Measurements from ENCODE around the gene PJA2.

- TF ChIP-seq, protein P1, sequence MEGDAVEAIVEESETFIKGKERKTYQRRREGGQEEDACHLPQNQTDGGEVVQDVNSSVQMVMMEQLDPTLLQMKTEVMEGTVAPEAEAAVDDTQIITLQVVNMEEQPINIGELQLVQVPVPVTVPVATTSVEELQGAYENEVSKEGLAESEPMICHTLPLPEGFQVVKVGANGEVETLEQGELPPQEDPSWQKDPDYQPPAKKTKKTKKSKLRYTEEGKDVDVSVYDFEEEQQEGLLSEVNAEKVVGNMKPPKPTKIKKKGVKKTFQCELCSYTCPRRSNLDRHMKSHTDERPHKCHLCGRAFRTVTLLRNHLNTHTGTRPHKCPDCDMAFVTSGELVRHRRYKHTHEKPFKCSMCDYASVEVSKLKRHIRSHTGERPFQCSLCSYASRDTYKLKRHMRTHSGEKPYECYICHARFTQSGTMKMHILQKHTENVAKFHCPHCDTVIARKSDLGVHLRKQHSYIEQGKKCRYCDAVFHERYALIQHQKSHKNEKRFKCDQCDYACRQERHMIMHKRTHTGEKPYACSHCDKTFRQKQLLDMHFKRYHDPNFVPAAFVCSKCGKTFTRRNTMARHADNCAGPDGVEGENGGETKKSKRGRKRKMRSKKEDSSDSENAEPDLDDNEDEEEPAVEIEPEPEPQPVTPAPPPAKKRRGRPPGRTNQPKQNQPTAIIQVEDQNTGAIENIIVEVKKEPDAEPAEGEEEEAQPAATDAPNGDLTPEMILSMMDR (IDR thresholded peaks at IDR 0.05; ENCODE audit: low read length): no peak
- TF ChIP-seq EZH2 (optimal IDR thresholded peaks at IDR 0.05; ENCODE audit: low read depth, low read length): no peak
Measured at GRCh38 chr5:109418712-109419352, 9.1 kb upstream of the PJA2 start.

Data from MM.1S (cell line).